Measurements from ENCODE around the gene LRTM1.

LRTM1 gene

GRCh38 chr3:54939557-54940300 is 11.9 kb upstream of the LRTM1 start:
- DNase-seq, result no peak

GRCh38 chr3:54936561-54936960 is 8.7 kb upstream of the LRTM1 start:
- no peak for DNase-seq

- DNase-seq, result no peak
Measured at GRCh38 chr3:54935869-54936268, 8.0 kb upstream of the LRTM1 start.

- DNase-seq, result no peak
Measured at GRCh38 chr3:54932606-54933005, 4.7 kb upstream of the LRTM1 start.

GRCh38 chr3:54931182-54931581 is 3.3 kb upstream of the LRTM1 start:
- no peak for DNase-seq

- DNase-seq, result no peak
Measured at GRCh38 chr3:54918516-54918915, 9.3 kb downstream of the LRTM1 start.

GRCh38 chr3:54917862-54918261 is 10.0 kb downstream of the LRTM1 start:
- DNase-seq, result no peak

- no peak for DNase-seq
Measured at GRCh38 chr3:54917174-54917573, 10.7 kb downstream of the LRTM1 start.

GRCh38 chr3:54916732-54917131 is 11.1 kb downstream of the LRTM1 start:
- no peak for DNase-seq

- no peak for DNase-seq
Measured at GRCh38 chr3:54915976-54916375, 11.9 kb downstream of the LRTM1 start.

- DNase-seq, result no peak
Measured at GRCh38 chr3:54915181-54915580, 12.7 kb downstream of the LRTM1 start.

- no peak for DNase-seq
Measured at GRCh38 chr3:54914180-54914579, 13.7 kb downstream of the LRTM1 start.

- DNase-seq, result peak; percentile 80
Measured at GRCh38 chr3:54909191-54909590, 18.7 kb downstream of the LRTM1 start.

GRCh38 chr3:54906763-54907162 is 21.1 kb downstream of the LRTM1 start:
- no peak for DNase-seq

- no peak for DNase-seq
Measured at GRCh38 chr3:54905920-54906319, 21.9 kb downstream of the LRTM1 start.

GRCh38 chr3:54905261-54905888 is 22.5 kb downstream of the LRTM1 start:
- no peak for DNase-seq

GRCh38 chr3:54901906-54902685 is 25.8 kb downstream of the LRTM1 start:
- DNase-seq, result peak; percentile 0

- DNase-seq, result peak; percentile 7
Measured at GRCh38 chr3:54900838-54901591, 26.8 kb downstream of the LRTM1 start.

- no peak for DNase-seq
Measured at GRCh38 chr3:54899273-54899672, 28.6 kb downstream of the LRTM1 start.

GRCh38 chr3:54897028-54897711 is 30.7 kb downstream of the LRTM1 start:
- no peak for DNase-seq

GRCh38 chr3:54895613-54896012 is 32.2 kb downstream of the LRTM1 start:
- no peak for DNase-seq

GRCh38 chr3:54892168-54892567 is 35.7 kb downstream of the LRTM1 start:
- DNase-seq, result no peak

GRCh38 chr3:54891540-54891897 is 36.3 kb downstream of the LRTM1 start:
- no peak for DNase-seq
